Activated CD8-positive, alpha-beta T cell treated with anti-CD3 and anti-CD28 coated beads, Interleukin-2, amount 10 ng/mL, durations not matched to agents 7 days and 5 days (primary cell): Measurements from ENCODE around the gene ZFP91. TPM values are rescaled to one million over a fixed set of nuclear protein-coding genes. Genes with fewer than 3 reads are reported as not detected.
A peak's percentile ranks its signal among the peaks of the same experiment; 100 is the strongest.

Experiments used
- ATAC-seq: fragments of 150-1000 bp; cut with Tn5 transposase; one replicate; pipeline ENCODE4 v1.10.0; 2021; ENCODE audit warnings: moderate library complexity
- CTCF ChIA-PET: fragments of 350-600 bp; sonication (Branson Sonifier 250); formaldehyde crosslinking; loops from one replicate; lab custom pipeline; 2021; ENCODE audit warnings: antibody characterized with exemption; lab: Charles Lee
- POLR2A ChIA-PET: fragments of 350-600 bp; sonication (Branson Sonifier 250); formaldehyde crosslinking; loops from one replicate; lab custom pipeline; 2021; ENCODE audit warnings: antibody characterized with exemption; lab: Charles Lee
- DNase-seq: peaks from one replicate; pipeline ENCODE4 v3.0.0-alpha.2; 2020
- H3K27ac Mint-ChIP-seq: one replicate; pipeline ENCODE4 v1.8.0; 2021; ENCODE audit warnings: mild to moderate bottlenecking, mixed read lengths
- H3K27me3 Mint-ChIP-seq: one replicate; pipeline ENCODE4 v1.8.0; 2021; ENCODE audit warnings: low read depth, mixed read lengths
- H3K36me3 Mint-ChIP-seq: one replicate; pipeline ENCODE4 v1.8.0; 2021; ENCODE audit warnings: low read depth, mixed read lengths
- H3K4me1 Mint-ChIP-seq: one replicate; pipeline ENCODE4 v1.8.0; 2021; ENCODE audit warnings: low read depth, mixed read lengths
- H3K4me3 Mint-ChIP-seq: one replicate; pipeline ENCODE4 v1.8.0; 2021; ENCODE audit warnings: mild to moderate bottlenecking, mixed read lengths
- H3K9me3 Mint-ChIP-seq: one replicate; pipeline ENCODE4 v1.8.0; 2022; ENCODE audit warnings: mixed read lengths; ENCODE audit not compliant: insufficient read depth
- total RNA-seq, 2 experiments: library from RNA; stranded (reverse); gene quantifications; one replicate each; pipeline ENCODE4 v1.2.3, GENCODE V29; 2021

Gene ZFP91
- total RNA-seq, 2 experiments from 2014 or later: 59.9 to 60.1 TPM

- H3K27ac Mint-ChIP-seq: no peak overlapping the region
- ATAC-seq (no peak), DNase-seq (no peak)
- ChIA-PET CTCF (interaction anchor here (0.7 to 8.1 kb wide), 7 partner anchors 14 to 781 kb away, joined by 3 to 100 read pairs (median 4); no protein-coding TSS in a partner anchor), POLR2A (no interaction called here)
- peak overlapping the region; percentile 12 for H3K4me3 Mint-ChIP-seq
- H3K9me3 Mint-ChIP-seq: no peaks in the 10 kb centered on the region
- no peaks in the 10 kb centered on the region for H3K27me3 Mint-ChIP-seq
- H3K4me1 Mint-ChIP-seq: peaks cover 39% of the 10 kb centered on the region
- peaks cover 38% of the 10 kb centered on the region for H3K36me3 Mint-ChIP-seq
Measured at GRCh38 chr11:58582437-58582836, 3.6 kb downstream of the ZFP91 start.

GRCh38 chr11:58586998-58587397 lies 8.1 kb downstream of the ZFP91 start:
- no peaks in the 10 kb centered on the region for H3K27me3 Mint-ChIP-seq
- no peak for DNase-seq
- ATAC-seq: no peak
- POLR2A ChIA-PET: no interaction called here
- H3K4me1 Mint-ChIP-seq: peaks cover 31% of the 10 kb centered on the region
- CTCF ChIA-PET: interaction anchor here (1.2 to 2.4 kb wide), 4 partner anchors 10 to 43 kb away, joined by 4 to 13 read pairs (median 8); partner anchors contain the start of gene LPXN
- H3K36me3 Mint-ChIP-seq: peaks cover 42% of the 10 kb centered on the region
- no peak overlapping the region for H3K27ac Mint-ChIP-seq
- no peak overlapping the region for H3K4me3 Mint-ChIP-seq
- H3K9me3 Mint-ChIP-seq: no peaks in the 10 kb centered on the region

- Mint-ChIP-seq H3K9me3 (no peaks in the 10 kb centered on the region), H3K27ac (no peak overlapping the region), H3K4me1 (peaks cover 30% of the 10 kb centered on the region), H3K27me3 (no peaks in the 10 kb centered on the region), H3K4me3 (no peak overlapping the region), H3K36me3 (peaks cover 49% of the 10 kb centered on the region)
- POLR2A ChIA-PET: no interaction called here
- DNase-seq (no peak), ATAC-seq (no peak)
- CTCF ChIA-PET: no interaction called here
Measured at GRCh38 chr11:58591659-58592058, 12.8 kb downstream of the ZFP91 start.

- ATAC-seq (no peak), DNase-seq (no peak)
- Mint-ChIP-seq H3K36me3 (peaks cover 47% of the 10 kb centered on the region), H3K27ac (no peak overlapping the region), H3K4me3 (no peak overlapping the region), H3K4me1 (peaks cover 39% of the 10 kb centered on the region), H3K9me3 (no peaks in the 10 kb centered on the region), H3K27me3 (no peaks in the 10 kb centered on the region)
- CTCF ChIA-PET: no interaction called here
- POLR2A ChIA-PET: no interaction called here
Measured at GRCh38 chr11:58592760-58593472, 14.1 kb downstream of the ZFP91 start.

- DNase-seq: no peak
- ChIA-PET POLR2A (no interaction called here), CTCF (interaction anchor here (1.3 to 1.6 kb wide), 3 partner anchors 27 to 34 kb away, joined by 3 to 4 read pairs (median 4); no protein-coding TSS in a partner anchor)
- H3K4me1 Mint-ChIP-seq: peaks cover 48% of the 10 kb centered on the region
- no peak overlapping the region for H3K4me3 Mint-ChIP-seq
- ATAC-seq: no peak
- no peaks in the 10 kb centered on the region for H3K9me3 Mint-ChIP-seq
- H3K27me3 Mint-ChIP-seq: no peaks in the 10 kb centered on the region
- H3K36me3 Mint-ChIP-seq: peaks cover 49% of the 10 kb centered on the region
- no peak overlapping the region for H3K27ac Mint-ChIP-seq
Measured at GRCh38 chr11:58594826-58595225, 16.0 kb downstream of the ZFP91 start.

- Mint-ChIP-seq H3K36me3 (peaks cover 53% of the 10 kb centered on the region), H3K27me3 (no peaks in the 10 kb centered on the region), H3K4me1 (peaks cover 59% of the 10 kb centered on the region), H3K9me3 (no peaks in the 10 kb centered on the region), H3K4me3 (no peak overlapping the region), H3K27ac (peak overlapping the region; percentile 40)
- DNase-seq (no peak), ATAC-seq (no peak)
- ChIA-PET CTCF (interaction anchor here (0.9 to 3.0 kb wide), 6 partner anchors 10 to 33 kb away, joined by 3 to 16 read pairs (median 6); no protein-coding TSS in a partner anchor), POLR2A (interaction anchor here (1.1 kb wide), 1 partner anchor 24 kb away, joined by 3 read pairs; no protein-coding TSS in a partner anchor)
Measured at GRCh38 chr11:58596621-58597020, 17.8 kb downstream of the ZFP91 start.

- Mint-ChIP-seq H3K9me3 (no peaks in the 10 kb centered on the region), H3K27ac (no peak overlapping the region), H3K4me3 (no peak overlapping the region), H3K4me1 (peaks cover 53% of the 10 kb centered on the region), H3K27me3 (no peaks in the 10 kb centered on the region), H3K36me3 (peaks cover 56% of the 10 kb centered on the region)
- no peak for DNase-seq
- no peak for ATAC-seq
- POLR2A ChIA-PET: interaction anchor here (1.0 to 1.1 kb wide), 2 partner anchors 22 to 25 kb away, joined by 3 to 4 read pairs; partner anchors contain the start of gene LPXN
- CTCF ChIA-PET: interaction anchor here (0.6 to 3.0 kb wide), 9 partner anchors 9 to 72 kb away, joined by 3 to 16 read pairs (median 4); no protein-coding TSS in a partner anchor
Measured at GRCh38 chr11:58597486-58598144, 18.8 kb downstream of the ZFP91 start.

- H3K36me3 Mint-ChIP-seq: peaks cover 70% of the 10 kb centered on the region
- no peak for DNase-seq
- H3K27ac Mint-ChIP-seq: no peak overlapping the region
Measured at GRCh38 chr11:58600510-58600909, 21.6 kb downstream of the ZFP91 start.

GRCh38 chr11:58606930-58607714 lies 28.3 kb downstream of the ZFP91 start:
- ChIA-PET CTCF (interaction anchor here (1.2 to 2.7 kb wide), 4 partner anchors 9 to 40 kb away, joined by 4 to 12 read pairs (median 5); no protein-coding TSS in a partner anchor), POLR2A (interaction anchor here (0.8 kb wide), 1 partner anchor 29 kb away, joined by 3 read pairs; no protein-coding TSS in a partner anchor)
- Mint-ChIP-seq H3K9me3 (no peaks in the 10 kb centered on the region), H3K4me3 (no peak overlapping the region), H3K27me3 (no peaks in the 10 kb centered on the region), H3K36me3 (peaks cover 67% of the 10 kb centered on the region), H3K4me1 (peaks cover 48% of the 10 kb centered on the region), H3K27ac (no peak overlapping the region)
- no peak for DNase-seq
- no peak for ATAC-seq

More at GRCh38 chr11:58600510-58600909, 21.6 kb downstream of the ZFP91 start:
- Mint-ChIP-seq H3K27me3 (no peaks in the 10 kb centered on the region), H3K4me3 (no peak overlapping the region), H3K9me3 (no peaks in the 10 kb centered on the region), H3K4me1 (peaks cover 67% of the 10 kb centered on the region)
- ATAC-seq: no peak
- POLR2A ChIA-PET: no interaction called here
- CTCF ChIA-PET: interaction anchor here (3.3 kb wide), 1 partner anchor 32 kb away, joined by 12 read pairs; no protein-coding TSS in a partner anchor

- ChIA-PET CTCF (no interaction called here), POLR2A (no interaction called here)
- DNase-seq: no peak
- peaks cover 43% of the 10 kb centered on the region for H3K4me1 Mint-ChIP-seq
- no peaks in the 10 kb centered on the region for H3K9me3 Mint-ChIP-seq
- H3K27me3 Mint-ChIP-seq: no peaks in the 10 kb centered on the region
- peaks cover 64% of the 10 kb centered on the region for H3K36me3 Mint-ChIP-seq
- no peak overlapping the region for H3K4me3 Mint-ChIP-seq
- no peak overlapping the region for H3K27ac Mint-ChIP-seq
- ATAC-seq: no peak
Measured at GRCh38 chr11:58608331-58608730, 29.5 kb downstream of the ZFP91 start.

GRCh38 chr11:58609723-58610122 lies 30.9 kb downstream of the ZFP91 start:
- no peak for DNase-seq
- Mint-ChIP-seq H3K9me3 (no peaks in the 10 kb centered on the region), H3K27ac (no peak overlapping the region), H3K27me3 (no peaks in the 10 kb centered on the region), H3K4me3 (no peak overlapping the region), H3K4me1 (peaks cover 33% of the 10 kb centered on the region), H3K36me3 (peaks cover 62% of the 10 kb centered on the region)
- ChIA-PET CTCF (interaction anchor here (0.9 to 2.4 kb wide), 3 partner anchors 12 to 42 kb away, joined by 4 to 10 read pairs (median 7); no protein-coding TSS in a partner anchor), POLR2A (no interaction called here)
- ATAC-seq: no peak
